ENCODE measurements around the gene KCNT1. TPM values are rescaled to one million over a fixed set of nuclear protein-coding genes. Genes with fewer than 3 reads are reported as not detected.

Gene KCNT1
- total and polyA plus RNA-seq, 10 of the 15 experiments (the other 5 are each of a cell fraction or from before 2014, with no cell fraction given), result not detected

- TF ChIP-seq E4F1 (IDR thresholded peaks at IDR 0.05; ENCODE audit: borderline replicate concordance, partially characterized antibody), result no peak
These were observed 41.8 kb downstream of the KCNT1 start (continued) for GRCh38 chr9:135743546-135744332.

GRCh38 chr9:135744333-135745070, 42.5 kb downstream of the KCNT1 start:
- Histone ChIP-seq H3K79me2 (ENCODE audit: control insufficient read depth, insufficient read depth, low read length) (no peaks in the 10 kb centered on the region), H3K9me3 (replicated peaks; ENCODE audit: control insufficient read depth, insufficient read depth, low read length) (no peaks in the 10 kb centered on the region; the same call in 2 of the 3 replicates), H3K4me3 (no peak overlapping the region), H4K20me1 (ENCODE audit: control insufficient read depth, insufficient read depth) (no peaks in the 10 kb centered on the region), H3K36me3 (ENCODE audit: control insufficient read depth in 2 of 2, insufficient read depth in 2 of 2, low read length in 1 of 2) (no peaks in the 10 kb centered on the region), H3K27ac (ENCODE audit: control insufficient read depth, insufficient read depth) (no peak overlapping the region), H3K27me3 (replicated peaks in 1 of 2; ENCODE audit: control insufficient read depth in 2 of 2, insufficient read depth in 2 of 2, low read length in 1 of 2) (no peaks in the 10 kb centered on the region; a peak in 1 of 4 replicates), H2AFZ (ENCODE audit: control insufficient read depth, low read depth, low read length) (no peak overlapping the region), H3K4me1 (ENCODE audit: control insufficient read depth, insufficient read depth, low read length) (no peaks in the 10 kb centered on the region), H3K4me2 (ENCODE audit: control insufficient read depth, insufficient read depth) (no peak overlapping the region), H3K9ac (ENCODE audit: control insufficient read depth, insufficient read depth, low read length) (no peak overlapping the region)
- no peak for ATAC-seq
- SMC1A ChIA-PET (ENCODE audit: uncharacterized antibody, unreplicated experiment), result no interaction called here
- RAD21 ChIA-PET (ENCODE audit: unreplicated experiment), result no interaction called here
- no peak for DNase-seq (ENCODE audit: low read depth, low spot score)
- CTCF ChIA-PET, result no interaction called here
- POLR2A ChIA-PET, result no interaction called here
- WGBS (ENCODE audit: insufficient coverage, insufficient replicate concordance, low lambda C conversion rate, missing lambda C conversion rate), result 38% methylated on average over 22 of the region's 33 CpGs
- no TSS peak for BruUV-seq (replicated peaks)
- in situ Hi-C loops (cut with MboI) (no loop called here), intact Hi-C loops (cut with micrococcal nuclease; ENCODE audit: unreplicated experiment) (no loop called here)
- FAIRE-seq, result no peak
- TF ChIP-seq SPI1 (IDR thresholded peaks at IDR 0.05; ENCODE audit: borderline replicate concordance, insufficient read depth, low read depth, low read length) (no peak), IRF3 (IDR thresholded peaks at IDR 0.05) (no peak), PRDM15 (CRISPR knock-in tag; IDR thresholded peaks at IDR 0.05) (no peak), IRF5 (IDR thresholded peaks at IDR 0.05; ENCODE audit: borderline replicate concordance) (no peak), CHD2 (IDR thresholded peaks at IDR 0.05; ENCODE audit: borderline replicate concordance, low read depth, low read length) (no peak), E2F8 (IDR thresholded peaks at IDR 0.05; ENCODE audit: low read depth, partially characterized antibody) (no peak)

Data from GM12878 (cell line).